SKM-1 (cell line): ENCODE results near the gene CPEB4.

Experiments used
- DNase-seq: peaks from one replicate; lab custom pipeline; 2025; ENCODE audit not compliant: unreplicated experiment; lab: John Stamatoyannopoulos, UW

CPEB4 gene

GRCh38 chr5:173858670-173859407 is 29.3 kb upstream of the CPEB4 start:
- no peak for DNase-seq

- no peak for DNase-seq
Measured at GRCh38 chr5:173859408-173860159, 28.6 kb upstream of the CPEB4 start.

- DNase-seq = no peak
Measured at GRCh38 chr5:173862047-173862477, 26.1 kb upstream of the CPEB4 start.

GRCh38 chr5:173863359-173863758 is 24.8 kb upstream of the CPEB4 start:
- DNase-seq = no peak

- DNase-seq = no peak
Measured at GRCh38 chr5:173864126-173865050, 23.8 kb upstream of the CPEB4 start.

- DNase-seq = peak; percentile 32
Measured at GRCh38 chr5:173866243-173866857, 21.8 kb upstream of the CPEB4 start.

- no peak for DNase-seq
Measured at GRCh38 chr5:173866858-173867679, 21.1 kb upstream of the CPEB4 start.

- peak; percentile 74 for DNase-seq
Measured at GRCh38 chr5:173868096-173868880, 19.9 kb upstream of the CPEB4 start.

- no peak for DNase-seq
Measured at GRCh38 chr5:173869316-173869715, 18.8 kb upstream of the CPEB4 start.

GRCh38 chr5:173872957-173873305 is 15.2 kb upstream of the CPEB4 start:
- DNase-seq = no peak

GRCh38 chr5:173873306-173873922 is 14.7 kb upstream of the CPEB4 start:
- peak; percentile 12 for DNase-seq

- no peak for DNase-seq
Measured at GRCh38 chr5:173875189-173875588, 13.0 kb upstream of the CPEB4 start.

GRCh38 chr5:173878224-173878967 is 9.8 kb upstream of the CPEB4 start:
- no peak for DNase-seq

- DNase-seq = no peak
Measured at GRCh38 chr5:173880306-173880985, 7.7 kb upstream of the CPEB4 start.

GRCh38 chr5:173881811-173882575 is 6.2 kb upstream of the CPEB4 start:
- DNase-seq = no peak

- DNase-seq = no peak
Measured at GRCh38 chr5:173882632-173883031, 5.5 kb upstream of the CPEB4 start.

- DNase-seq = no peak
Measured at GRCh38 chr5:173883347-173883924, 4.7 kb upstream of the CPEB4 start.
